HG03565 (cell line): ENCODE measurements around the gene RTKN.
A peak's percentile ranks its signal among the peaks of the same experiment; 100 is the strongest.

Experiments
- ATAC-seq: cut with Tn5 transposase; IDR thresholded peaks from one replicate; pipeline ENCODE4 v1.9.1; 2021; ENCODE audit warnings: mild to moderate bottlenecking, moderate library complexity; ENCODE audit not compliant: unreplicated experiment

The RTKN gene

DNA sequence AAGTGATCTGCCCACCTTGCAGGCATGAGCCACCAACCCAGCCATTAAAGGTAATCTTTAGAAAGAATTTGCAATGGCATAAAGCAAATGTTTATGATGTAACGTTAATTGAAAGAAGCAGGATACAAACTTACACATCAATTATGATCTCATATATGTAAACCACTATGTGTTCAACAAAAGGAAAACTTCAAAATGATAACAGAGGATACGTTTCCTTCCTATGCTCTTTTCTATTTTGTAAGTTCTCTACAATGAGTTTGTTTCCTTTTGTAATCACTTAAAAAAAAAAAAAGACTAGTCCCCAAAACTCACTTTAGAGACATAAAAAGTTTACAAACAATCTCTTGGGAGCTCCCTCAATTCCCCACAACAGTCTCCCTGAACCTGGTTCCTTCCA lies 21.7 kb downstream of the RTKN start:
- no peak for ATAC-seq

DNA sequence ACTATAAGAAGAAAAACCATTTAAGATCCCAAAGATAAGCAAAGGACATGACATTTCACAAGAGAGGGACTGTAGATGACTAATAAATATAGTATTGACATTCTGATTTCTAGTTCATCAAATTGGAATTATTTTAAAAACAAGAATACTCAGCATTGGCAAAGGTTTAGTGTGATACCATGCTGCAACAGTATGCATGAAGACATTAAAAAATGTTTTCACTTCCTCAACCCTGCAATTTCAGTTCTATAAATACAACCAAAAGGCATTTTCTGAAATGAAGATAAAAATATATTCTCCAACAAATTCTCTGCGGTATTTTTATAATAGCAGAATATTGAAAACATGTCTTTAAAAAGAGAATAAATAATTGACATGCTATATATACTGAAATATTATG lies 22.4 kb downstream of the RTKN start:
- no peak for ATAC-seq

DNA sequence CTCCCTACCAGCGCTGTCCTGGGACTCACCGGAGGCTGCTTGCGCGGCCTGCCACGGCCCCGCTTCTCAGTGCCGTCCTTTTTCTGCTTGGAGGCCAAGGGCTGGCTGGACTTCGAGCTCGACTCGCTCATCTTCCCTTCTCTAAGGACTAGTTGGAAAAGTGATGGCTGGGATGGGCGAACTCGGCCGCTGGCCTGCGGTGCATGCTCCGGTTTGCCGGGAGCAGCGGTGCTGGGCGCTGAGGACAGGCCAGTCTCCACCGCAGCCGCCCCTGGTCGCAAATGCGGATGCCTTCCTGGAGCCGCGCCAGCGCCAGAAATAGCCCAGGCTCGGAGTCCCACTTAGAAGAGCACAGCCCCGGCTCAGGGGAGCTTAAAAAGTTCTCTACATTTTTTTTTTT lies 23.4 kb downstream of the RTKN start:
- no peak for ATAC-seq

DNA sequence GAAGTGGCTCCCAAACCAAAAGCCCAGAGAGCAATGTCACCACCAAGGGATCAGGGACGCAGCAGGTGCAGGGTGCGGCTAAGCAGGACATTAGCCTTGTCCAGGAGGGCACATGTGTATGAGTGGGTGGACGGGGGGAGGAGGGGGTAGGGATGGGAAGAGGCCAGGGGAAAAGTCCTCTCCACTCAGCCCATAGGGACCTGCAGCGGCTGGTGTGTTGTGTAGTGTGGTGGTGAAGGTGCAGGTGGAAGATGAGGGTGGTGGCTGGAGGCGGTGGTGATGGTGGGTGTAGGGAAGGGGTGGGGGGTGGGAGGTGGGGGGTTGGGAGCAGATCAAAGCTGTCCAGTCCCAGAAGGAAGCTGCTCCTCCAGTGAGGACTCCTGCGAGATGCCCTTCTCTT lies 24.0 kb downstream of the RTKN start:
- no peak for ATAC-seq

DNA sequence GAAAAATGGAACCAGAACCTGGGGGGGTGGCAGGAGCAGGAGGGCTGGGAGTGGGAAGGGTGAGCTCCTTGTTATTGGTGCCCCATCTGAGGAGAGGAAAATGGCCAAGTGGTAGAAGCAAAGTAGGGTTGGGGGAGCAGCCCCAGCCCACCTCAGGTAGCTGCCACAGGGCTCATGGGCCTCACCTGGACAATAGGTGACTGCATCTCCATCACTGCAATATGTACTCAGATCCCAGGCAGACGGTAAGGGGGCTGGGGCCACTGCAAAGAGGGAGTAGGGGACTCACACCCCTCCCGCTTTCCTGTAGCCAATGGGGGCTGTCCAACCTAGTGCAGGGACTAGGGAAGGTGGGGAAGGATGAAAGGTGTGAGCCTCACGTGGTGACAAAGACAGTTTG lies 24.5 kb downstream of the RTKN start:
- no peak for ATAC-seq

DNA sequence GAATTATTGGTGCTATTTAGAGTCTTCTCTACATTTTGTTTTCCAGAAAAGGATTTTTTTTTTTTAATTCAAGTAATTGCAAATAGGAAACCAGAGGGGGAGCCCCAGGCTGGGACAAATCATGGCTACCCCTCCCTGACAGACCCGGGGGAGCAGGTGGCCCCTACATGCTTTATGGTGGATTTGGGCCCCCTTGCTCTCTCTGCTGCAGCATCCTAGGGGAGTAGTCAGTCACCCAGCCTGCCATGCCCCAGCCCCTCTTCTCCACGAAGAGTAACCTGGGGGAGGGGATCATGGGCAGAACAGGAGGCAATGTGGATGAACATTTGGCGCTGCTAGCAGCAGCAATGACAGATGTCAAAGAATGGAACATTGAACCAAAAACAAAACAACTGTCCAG lies 25.0 kb downstream of the RTKN start:
- no peak for ATAC-seq

DNA sequence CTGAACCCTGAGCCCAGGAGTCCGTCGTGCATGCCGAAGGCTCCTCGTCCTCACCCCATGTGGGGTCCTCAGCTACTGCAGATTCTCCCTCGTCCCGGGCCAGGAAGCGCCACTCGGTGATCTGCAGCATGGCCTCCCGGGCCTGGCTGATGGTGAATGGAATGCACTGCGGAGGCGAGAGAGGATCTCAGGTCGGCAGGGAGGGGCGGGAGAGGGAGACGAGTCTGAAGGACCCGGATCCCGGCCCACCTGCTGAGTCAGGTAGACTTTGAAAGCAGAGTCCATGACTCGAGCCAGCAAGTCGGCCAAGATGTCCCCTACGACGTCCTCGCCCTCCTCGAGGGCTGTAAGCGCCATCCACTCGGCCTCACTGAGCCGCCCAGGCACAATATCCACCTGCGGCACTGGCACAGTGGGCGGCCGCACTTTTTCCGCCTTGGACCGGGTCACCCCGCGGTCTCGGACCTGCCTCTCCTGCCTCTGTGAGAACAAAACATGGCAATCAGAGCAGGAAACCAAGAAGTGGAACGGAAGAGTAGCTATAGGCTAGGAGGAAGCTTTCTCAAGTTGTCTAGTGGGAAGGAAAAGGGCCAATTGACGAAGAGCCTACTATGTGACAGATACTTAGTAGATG lies 25.9 kb downstream of the RTKN start:
- ATAC-seq = no peak

DNA sequence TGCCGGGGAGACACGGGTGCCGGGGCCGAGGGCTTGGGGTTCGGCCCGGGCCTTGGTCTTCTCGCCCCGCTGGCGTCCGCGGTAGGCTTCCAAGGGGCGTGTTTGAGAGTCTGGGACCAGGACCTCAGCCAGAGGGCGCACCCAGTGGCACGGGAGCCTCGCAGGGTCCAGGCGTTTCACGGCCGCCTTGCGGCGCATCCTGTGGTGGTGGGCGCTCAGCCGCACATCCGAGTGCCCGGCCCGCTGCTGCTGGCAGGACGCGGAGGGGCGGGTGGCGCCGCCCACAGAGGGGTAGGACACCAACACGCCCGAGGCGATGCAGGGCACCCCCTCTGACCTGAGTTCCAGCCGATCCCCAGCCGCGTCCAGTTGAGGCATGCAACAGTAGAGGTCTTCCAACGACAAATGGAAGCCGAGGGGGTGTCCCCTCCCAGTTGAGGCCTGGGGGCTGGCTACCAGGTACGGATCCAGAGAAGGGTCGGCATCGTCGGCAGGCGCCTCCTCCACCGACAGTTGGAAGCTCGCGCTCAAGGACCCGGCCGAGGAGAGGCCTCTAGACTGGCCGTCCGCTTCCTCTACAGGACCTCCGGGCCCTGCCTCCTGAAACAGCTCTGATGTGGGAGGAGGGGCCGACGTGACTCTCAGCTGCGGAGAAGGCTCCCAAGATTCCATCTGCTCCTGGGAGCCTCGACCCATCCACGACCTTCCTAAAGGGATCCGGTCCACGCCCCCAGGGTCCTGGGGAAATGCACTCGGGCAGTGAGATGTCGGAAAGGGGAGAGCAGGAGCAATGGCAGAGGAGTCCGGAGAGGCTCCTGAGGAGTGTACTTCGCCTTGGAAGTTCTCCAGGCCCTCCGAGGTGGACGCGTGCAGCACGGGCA lies 26.6 kb downstream of the RTKN start:
- no peak for ATAC-seq

DNA sequence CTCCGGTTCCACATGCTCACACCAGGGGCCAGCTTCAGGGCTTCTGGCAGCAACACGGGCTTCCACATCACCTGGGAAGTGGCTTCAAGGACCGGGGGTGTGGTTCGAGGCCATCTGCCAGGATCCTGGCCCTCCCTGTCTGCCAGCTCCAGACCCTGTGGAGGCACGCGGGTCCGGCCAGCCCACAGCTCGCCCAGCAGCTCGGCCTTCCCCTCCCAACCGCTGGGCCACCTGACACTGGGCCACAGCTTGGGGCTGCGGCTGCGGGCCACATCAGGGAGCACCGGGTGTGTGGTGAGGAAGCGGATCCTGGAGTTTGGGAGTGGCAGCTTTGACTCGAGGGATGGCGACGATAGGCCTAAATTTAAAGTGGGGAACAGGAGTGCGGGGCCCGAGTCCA lies 27.3 kb downstream of the RTKN start:
- ATAC-seq = no peak

DNA sequence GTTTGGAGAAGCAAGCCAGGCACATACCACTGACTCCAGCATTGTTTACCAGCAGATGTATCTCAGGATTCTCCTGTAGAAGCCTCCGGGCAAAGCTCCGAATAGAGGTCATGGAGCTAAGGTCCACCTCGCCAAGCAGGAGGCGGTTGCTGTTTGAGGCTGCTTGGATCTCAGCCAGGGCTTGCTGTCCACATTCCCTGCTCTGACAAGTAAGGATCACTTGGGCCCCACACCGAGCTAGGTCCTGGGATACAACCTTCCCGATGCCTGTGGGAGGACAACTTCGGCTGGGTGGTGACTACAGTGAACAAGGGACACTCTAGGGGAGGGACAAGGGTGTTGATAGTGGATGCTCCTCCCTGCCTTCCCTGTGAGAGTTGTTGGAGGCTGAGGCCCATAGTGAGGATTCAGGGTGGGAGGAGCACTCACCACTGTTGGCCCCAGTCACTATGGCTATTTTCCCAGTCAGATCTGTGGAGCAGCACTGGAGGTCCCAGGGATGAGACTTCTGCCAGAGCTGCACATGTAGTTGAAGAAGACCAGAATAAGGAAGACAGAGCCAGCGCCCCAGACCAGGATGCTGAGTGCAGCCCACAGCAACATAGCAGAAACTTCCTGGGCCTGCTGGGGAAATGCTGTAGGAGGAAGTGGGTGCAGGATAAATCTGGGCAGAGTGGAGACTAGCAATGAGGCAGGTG lies 28.6 kb downstream of the RTKN start:
- no peak for ATAC-seq

DNA sequence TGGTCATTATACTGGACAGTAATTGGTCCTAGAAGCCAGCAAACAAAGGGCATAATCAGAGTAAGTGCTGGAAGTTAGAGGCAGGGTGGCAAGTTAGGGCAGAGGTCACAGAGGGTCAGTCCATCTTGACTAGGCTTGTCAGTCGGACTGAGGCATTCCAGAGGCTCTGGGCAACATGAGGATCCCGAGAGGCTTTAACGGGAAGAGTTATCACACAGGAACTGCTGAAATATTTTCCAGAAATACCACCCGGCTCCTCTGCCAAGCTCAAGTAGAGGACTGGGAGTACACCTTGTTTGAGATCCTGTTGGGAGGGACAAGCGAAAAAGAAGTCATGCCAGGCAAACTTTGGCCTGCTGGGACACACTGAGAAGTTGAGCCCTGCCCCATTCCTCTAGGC lies 34.1 kb downstream of the RTKN start:
- no peak for ATAC-seq

DNA sequence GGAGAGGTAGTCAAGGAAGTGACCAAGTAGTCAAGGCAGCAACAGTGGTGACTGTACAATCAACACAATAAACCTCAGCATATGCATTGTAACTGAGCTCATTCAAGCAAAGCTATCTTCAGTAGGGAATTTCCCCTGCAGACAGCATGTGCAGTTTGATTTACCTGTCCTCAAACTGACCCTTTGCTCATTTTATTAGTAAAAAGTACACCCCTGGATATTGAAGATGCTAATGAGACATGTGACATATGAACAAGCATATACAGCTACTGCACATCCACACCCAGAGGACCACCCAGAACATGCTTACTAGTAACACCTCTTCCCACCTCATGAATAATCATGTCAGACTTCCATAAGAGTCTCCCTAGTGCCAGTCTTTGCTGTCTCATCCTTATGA lies 35.7 kb downstream of the RTKN start:
- ATAC-seq = peak; percentile 85

DNA sequence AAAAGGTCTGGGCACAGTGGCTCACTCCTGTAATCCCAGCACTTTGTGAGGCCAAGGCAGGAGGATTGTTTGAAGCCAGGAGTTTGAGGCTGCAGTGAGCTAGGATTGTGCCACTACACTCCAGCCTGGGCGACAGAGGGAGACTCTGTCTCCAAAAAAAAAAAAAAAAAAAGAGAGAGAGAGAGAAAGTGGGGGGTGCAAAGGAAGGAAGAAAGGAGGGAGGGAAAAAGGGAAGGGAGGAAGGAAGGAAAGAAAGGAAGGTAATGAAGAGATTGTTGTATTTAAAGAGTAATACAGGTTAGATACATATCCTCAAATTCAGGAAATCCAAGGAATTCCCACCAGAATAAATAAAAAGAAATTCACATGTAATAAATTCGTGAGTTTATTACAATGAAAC lies 39.8 kb downstream of the RTKN start:
- ATAC-seq = no peak

DNA sequence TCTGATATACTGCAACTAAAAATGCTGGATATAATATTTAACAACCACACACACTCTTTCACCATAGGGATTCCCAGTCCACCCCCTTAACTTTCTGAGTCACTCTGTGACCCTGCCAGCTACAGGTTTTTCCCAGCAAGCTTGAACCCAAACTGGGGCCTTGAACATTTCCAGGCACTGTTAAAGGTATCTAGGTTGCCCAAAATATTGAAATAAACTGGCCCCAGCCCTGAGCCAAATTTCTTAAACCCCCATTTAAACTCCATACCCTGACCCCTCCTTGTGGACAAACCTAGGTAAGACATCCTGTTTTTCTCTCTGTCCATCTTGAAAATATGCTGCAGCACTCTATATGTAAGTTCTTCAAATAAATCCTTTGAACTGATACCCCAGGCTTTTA lies 42.0 kb downstream of the RTKN start:
- ATAC-seq = no peak

DNA sequence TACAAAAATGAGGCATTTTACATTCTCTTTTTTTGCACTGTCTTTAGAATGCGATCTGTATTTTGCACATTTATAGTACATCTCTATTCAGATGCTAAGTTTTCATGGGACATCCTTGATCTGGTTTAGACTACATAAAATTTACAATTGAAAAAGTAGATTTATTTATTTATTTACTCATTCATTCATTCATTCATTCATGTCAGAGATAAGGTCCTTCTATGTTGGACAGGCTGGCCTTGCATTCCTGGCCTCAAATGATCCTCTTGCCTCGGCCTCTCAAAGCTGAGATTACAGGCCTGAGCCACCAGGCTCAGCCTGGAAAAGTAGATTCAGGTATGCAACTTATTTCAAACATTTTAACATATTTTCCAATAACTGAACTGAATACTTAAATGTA lies 45.6 kb downstream of the RTKN start:
- no peak for ATAC-seq

DNA sequence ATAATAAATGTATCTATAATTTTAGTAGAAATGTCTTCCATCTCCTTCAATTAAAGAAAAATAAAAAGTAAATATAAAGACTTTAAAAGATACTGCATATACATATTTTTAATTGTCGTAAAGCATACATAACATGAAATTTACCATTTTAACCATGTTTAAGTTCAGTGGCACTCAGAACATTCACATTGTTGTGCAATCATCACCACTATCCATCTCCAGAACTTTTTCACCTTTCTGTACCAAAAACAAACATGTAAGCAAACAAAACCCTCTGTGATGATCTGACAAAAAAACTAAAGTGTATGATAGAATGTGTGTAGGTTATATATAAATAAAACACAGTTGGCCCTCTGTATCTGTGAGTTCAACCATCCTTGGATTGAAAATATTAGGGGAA lies 48.2 kb downstream of the RTKN start:
- ATAC-seq = no peak

DNA sequence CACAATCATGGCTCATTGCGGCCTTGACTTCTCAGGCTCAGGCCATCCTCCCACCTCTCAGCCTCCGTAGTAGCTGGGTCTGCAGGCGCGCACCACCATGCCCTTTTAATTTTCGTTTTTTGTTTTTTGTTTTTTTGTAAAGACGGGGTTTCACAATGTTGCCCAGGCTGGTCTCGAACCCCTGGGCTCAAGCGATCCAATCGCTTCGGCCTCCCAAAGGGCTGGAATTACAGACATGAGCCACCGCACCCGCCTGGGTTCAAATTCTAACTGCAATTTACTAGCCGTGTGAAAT lies 49.3 kb downstream of the RTKN start:
- no peak for ATAC-seq

DNA sequence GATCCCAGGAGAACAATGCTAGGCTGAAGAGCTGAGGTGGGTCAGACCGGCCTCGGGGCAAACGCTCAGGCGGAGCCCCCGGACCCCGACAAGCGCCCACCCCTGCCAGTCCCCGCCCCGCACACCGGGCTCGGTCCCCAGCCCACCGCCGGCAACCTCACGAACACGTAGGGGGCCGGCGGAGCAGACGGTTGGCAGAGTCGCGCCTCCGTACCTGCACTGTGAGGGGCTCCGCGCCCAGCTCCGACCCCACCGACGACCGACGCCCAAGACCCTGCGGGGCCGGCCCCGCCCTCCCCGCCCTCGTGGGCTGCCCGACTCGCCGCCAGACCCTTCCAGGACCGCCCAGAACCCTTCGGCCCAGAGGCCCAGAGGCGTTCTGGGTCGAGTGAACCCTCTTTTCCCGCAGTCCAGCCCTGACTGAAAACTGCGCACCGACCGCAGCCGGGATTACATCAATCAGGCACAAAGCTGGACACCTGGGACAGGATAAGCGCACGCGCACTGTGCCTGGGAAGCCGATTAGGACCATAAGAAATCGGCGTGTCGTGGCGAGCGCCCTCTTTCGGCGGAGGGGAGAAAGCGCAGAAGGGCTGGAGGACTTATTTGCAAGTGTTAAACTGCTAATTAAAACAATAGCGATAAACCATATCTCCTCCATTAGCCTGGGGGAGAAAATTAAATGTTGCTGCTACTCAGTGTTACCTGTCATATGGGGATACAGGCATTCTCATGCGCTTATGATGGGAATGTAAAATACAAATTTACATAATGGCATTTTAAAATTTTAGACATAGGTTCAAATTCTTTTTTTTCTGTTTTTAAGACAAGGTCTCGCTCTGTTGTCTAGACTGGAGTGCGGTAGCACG lies 49.9 kb downstream of the RTKN start:
- ATAC-seq = peak; percentile 57

DNA sequence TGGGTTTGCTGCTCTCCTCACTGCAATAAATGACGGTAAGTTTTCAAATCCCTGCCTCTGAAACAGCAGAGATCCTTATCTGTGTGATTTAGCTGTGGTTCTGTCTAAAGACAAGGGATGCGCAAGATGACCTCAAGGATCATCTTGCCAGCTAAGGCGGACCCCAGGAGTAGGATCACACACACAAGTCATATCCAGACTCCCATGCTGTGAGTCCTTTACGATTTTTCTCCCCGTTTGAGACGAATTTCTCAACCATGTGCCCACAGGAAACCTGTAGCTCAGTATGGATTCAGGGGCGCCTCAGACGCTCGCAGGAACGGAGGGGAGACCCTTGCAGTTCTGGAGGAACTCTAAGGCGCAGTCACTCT lies 50.5 kb downstream of the RTKN start:
- peak; percentile 13 for ATAC-seq

DNA sequence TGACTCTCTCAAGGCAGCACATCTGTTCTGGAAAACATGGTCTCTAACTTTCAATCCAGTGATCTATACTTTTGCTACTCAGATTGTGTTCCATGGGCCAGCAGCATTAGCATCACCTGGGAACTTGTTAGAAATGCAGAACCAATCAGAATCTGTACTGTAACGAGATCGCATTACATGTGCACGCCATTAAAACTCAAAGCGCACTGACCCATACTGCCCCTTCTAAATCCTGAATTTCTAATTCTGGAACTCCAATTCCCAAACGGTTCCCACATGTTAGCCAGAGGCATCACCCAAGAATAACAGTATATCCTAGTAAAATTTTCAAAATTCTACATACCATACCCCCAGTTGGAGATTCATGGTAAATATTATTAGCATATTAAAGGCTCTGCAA lies 51.1 kb downstream of the RTKN start:
- no peak for ATAC-seq

DNA sequence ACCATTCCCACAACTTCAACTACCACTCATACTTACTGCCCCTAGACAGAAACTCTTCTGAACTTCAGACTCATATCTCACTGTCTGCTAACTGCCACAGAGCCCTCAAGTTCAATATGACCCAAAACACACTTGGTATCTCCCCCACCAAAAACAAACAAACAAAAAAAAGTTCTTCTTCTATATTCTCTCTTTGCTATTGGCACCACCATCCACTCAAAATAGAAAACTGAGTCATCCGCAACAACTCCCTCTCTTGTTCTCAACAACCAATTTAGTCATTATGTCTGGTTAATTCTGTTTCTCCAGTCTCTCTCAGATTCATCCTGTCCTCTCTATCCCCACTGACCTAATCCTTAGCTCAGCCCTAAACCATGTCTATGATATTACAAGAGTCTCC lies 54.4 kb downstream of the RTKN start:
- no peak for ATAC-seq
